ENCODE results near the gene AMER3. TPM values are rescaled to one million over a fixed set of nuclear protein-coding genes. Genes with fewer than 3 reads are reported as not detected.

AMER3 gene
- total RNA-seq, 1 experiment from 2014 or later: 0.79 TPM

DNA sequence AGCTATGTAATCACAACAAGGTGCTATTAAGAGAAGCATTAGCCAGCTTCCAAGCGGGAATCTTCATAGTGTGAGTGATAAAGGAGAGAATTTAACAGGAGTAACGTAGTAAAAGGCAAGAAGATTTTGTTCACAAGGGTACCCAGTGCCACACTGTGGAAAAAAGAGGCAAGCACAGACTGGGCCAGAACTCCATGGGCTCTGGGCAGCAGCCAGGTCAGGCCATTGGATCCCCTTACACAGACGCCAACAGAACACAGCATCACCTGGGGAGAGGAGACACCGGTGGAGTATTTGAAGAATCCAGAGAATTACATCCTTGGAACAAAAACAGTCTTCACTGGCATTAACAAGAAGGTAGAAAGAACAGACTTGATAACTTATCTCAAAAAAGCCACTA, 21.2 kb downstream of the AMER3 start:
- H3K27me3 Mint-ChIP-seq (ENCODE audit: insufficient read depth, unreplicated experiment): peaks cover 6% of the 10 kb centered on the region
- TF ChIP-seq, protein P1, sequence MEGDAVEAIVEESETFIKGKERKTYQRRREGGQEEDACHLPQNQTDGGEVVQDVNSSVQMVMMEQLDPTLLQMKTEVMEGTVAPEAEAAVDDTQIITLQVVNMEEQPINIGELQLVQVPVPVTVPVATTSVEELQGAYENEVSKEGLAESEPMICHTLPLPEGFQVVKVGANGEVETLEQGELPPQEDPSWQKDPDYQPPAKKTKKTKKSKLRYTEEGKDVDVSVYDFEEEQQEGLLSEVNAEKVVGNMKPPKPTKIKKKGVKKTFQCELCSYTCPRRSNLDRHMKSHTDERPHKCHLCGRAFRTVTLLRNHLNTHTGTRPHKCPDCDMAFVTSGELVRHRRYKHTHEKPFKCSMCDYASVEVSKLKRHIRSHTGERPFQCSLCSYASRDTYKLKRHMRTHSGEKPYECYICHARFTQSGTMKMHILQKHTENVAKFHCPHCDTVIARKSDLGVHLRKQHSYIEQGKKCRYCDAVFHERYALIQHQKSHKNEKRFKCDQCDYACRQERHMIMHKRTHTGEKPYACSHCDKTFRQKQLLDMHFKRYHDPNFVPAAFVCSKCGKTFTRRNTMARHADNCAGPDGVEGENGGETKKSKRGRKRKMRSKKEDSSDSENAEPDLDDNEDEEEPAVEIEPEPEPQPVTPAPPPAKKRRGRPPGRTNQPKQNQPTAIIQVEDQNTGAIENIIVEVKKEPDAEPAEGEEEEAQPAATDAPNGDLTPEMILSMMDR (IDR thresholded peaks at IDR 0.05; ENCODE audit: insufficient read depth in 1 of 2, low read depth in 1 of 2, low read length in 1 of 2, severe bottlenecking in 1 of 2, unreplicated experiment in 1 of 2): peak; percentile 25 to 49
- intact Hi-C loops (cut with micrococcal nuclease; ENCODE audit: unreplicated experiment): no loop called here
- H3K9me3 Mint-ChIP-seq (ENCODE audit: unreplicated experiment): no peaks in the 10 kb centered on the region
- Histone ChIP-seq H3K9me3 (no peaks in the 10 kb centered on the region), H3K27me3 (replicated peaks; ENCODE audit: control insufficient read depth, insufficient read depth, low read length) (no peaks in the 10 kb centered on the region), H3K4me3 (ENCODE audit: low read depth, low read length) (no peak overlapping the region), H3K36me3 (ENCODE audit: control insufficient read depth, insufficient read depth, low read length) (no peaks in the 10 kb centered on the region), H3K4me1 (no peaks in the 10 kb centered on the region)
- ChIA-PET CTCF (no interaction called here), POLR2A (no interaction called here)
- BruUV-seq (replicated peaks): no TSS peak
- no peaks in the 10 kb centered on the region for H3K4me1 Mint-ChIP-seq (ENCODE audit: low read depth, unreplicated experiment)
- no peak overlapping the region for H3K4me3 Mint-ChIP-seq (ENCODE audit: unreplicated experiment)
- peak; percentile 41 to 47 for DNase-seq
- H3K36me3 Mint-ChIP-seq (ENCODE audit: insufficient read depth, unreplicated experiment): no peaks in the 10 kb centered on the region
- no peak overlapping the region for H3K27ac Mint-ChIP-seq (ENCODE audit: unreplicated experiment)

DNA sequence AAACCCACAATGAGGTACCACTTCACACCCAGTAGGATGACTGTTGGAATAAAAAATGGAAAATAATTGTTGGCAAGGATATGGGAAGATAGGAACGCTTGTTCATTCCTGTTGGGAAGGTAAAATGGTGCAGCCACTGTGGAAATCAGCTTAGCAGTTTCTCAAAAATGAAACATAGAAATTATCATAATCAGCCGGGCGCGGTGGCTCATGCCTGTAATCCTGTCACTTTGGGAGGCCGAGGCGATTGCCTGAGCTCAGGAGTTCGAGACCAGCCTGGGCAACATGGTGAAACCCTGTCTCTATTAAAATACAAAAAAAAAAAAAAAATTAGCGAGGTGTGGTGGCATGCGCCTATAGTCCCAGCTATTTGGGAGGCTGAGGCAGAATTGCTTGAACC, 23.4 kb downstream of the AMER3 start:
- ChIA-PET POLR2A (no interaction called here), CTCF (no interaction called here)
- H3K27ac Mint-ChIP-seq (ENCODE audit: unreplicated experiment): no peak overlapping the region
- BruUV-seq (replicated peaks): no TSS peak
- TF ChIP-seq, protein P1 (IDR thresholded peaks at IDR 0.05; ENCODE audit: insufficient read depth in 1 of 2, low read depth in 1 of 2, low read length in 1 of 2, severe bottlenecking in 1 of 2, unreplicated experiment in 1 of 2): no peak
- no peaks in the 10 kb centered on the region for H3K36me3 Mint-ChIP-seq (ENCODE audit: insufficient read depth, unreplicated experiment)
- Histone ChIP-seq H3K27me3 (replicated peaks; ENCODE audit: control insufficient read depth, insufficient read depth, low read length) (no peaks in the 10 kb centered on the region), H3K4me3 (ENCODE audit: low read depth, low read length) (no peak overlapping the region), H3K9me3 (no peaks in the 10 kb centered on the region), H3K4me1 (no peaks in the 10 kb centered on the region), H3K36me3 (ENCODE audit: control insufficient read depth, insufficient read depth, low read length) (no peaks in the 10 kb centered on the region)
- peaks cover 8% of the 10 kb centered on the region for H3K27me3 Mint-ChIP-seq (ENCODE audit: insufficient read depth, unreplicated experiment)
- intact Hi-C loops (cut with micrococcal nuclease; ENCODE audit: unreplicated experiment): no loop called here
- H3K4me1 Mint-ChIP-seq (ENCODE audit: low read depth, unreplicated experiment): no peaks in the 10 kb centered on the region
- DNase-seq: no peak
- no peak overlapping the region for H3K4me3 Mint-ChIP-seq (ENCODE audit: unreplicated experiment)
- H3K9me3 Mint-ChIP-seq (ENCODE audit: unreplicated experiment): no peaks in the 10 kb centered on the region

DNA sequence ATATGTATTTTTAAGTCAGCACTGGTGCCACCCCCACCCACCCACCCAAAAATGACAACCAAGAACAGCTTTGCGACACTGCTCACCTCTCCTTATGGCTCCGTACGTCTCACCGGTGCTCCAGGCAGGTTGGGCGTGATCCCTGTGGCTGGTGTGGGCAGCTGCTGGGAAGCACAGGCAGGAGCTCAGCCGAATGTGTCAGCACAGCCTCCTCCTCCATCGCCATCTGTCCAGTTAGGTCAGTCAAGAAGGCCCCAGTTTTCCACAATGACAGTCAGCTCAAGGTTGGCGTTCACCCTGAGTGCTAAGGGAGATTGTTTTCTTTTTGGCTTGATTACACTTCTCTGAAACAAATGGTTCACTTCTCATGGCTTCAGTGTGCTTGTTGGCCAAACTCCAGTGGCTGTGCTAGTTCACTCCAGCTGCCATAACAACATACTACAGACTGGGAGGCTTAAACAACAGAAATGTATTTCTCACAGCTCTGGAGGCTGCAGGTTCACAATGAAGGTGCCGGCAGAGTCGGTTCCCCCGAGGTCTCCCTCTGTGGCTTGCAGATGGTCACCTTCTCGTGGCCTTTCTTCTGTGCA, 30.2 kb downstream of the AMER3 start:
- Mint-ChIP-seq H3K27me3 (ENCODE audit: insufficient read depth, unreplicated experiment) (peaks cover 23% of the 10 kb centered on the region), H3K36me3 (ENCODE audit: insufficient read depth, unreplicated experiment) (no peaks in the 10 kb centered on the region), H3K27ac (ENCODE audit: unreplicated experiment) (no peak overlapping the region), H3K4me3 (ENCODE audit: unreplicated experiment) (no peak overlapping the region), H3K4me1 (ENCODE audit: low read depth, unreplicated experiment) (no peaks in the 10 kb centered on the region), H3K9me3 (ENCODE audit: unreplicated experiment) (no peaks in the 10 kb centered on the region)
- TF ChIP-seq, protein P1 (IDR thresholded peaks at IDR 0.05; ENCODE audit: insufficient read depth in 1 of 2, low read depth in 1 of 2, low read length in 1 of 2, severe bottlenecking in 1 of 2, unreplicated experiment in 1 of 2): no peak
- Histone ChIP-seq H3K9me3 (no peaks in the 10 kb centered on the region), H3K4me3 (ENCODE audit: low read depth, low read length) (no peak overlapping the region), H3K4me1 (no peaks in the 10 kb centered on the region), H3K27me3 (replicated peaks; ENCODE audit: control insufficient read depth, insufficient read depth, low read length) (no peaks in the 10 kb centered on the region), H3K36me3 (ENCODE audit: control insufficient read depth, insufficient read depth, low read length) (no peaks in the 10 kb centered on the region)
- CTCF ChIA-PET: no interaction called here
- intact Hi-C loops (cut with micrococcal nuclease; ENCODE audit: unreplicated experiment): no loop called here
- POLR2A ChIA-PET: no interaction called here
- no peak for DNase-seq
- no TSS peak for BruUV-seq (replicated peaks)

Data from Caco-2 (cell line).